HUES48 (cell line): ENCODE data around the gene CKB.

Experiments
- H3K27ac ChIP-seq: one replicate; pipeline ENCODE4 v1.7.0; 2013; ENCODE audit warnings: low read depth, low read length, inconsistent platforms
- H3K27me3 ChIP-seq: 2 replicates; pipeline ENCODE4 v1.6.1; 2013; ENCODE audit warnings: mild to moderate bottlenecking, low read length; ENCODE audit not compliant: control insufficient read depth, insufficient read depth
- H3K36me3 ChIP-seq: 2 replicates; pipeline ENCODE4 v1.6.1; 2013; ENCODE audit warnings: low read length; ENCODE audit not compliant: control insufficient read depth, insufficient read depth
- H3K4me1 ChIP-seq: 2 replicates; pipeline ENCODE4 v1.6.1; 2013; ENCODE audit warnings: mild to moderate bottlenecking, low read length; ENCODE audit not compliant: control insufficient read depth, insufficient read depth
- H3K4me3 ChIP-seq: 2 replicates; pipeline ENCODE4 v1.5.1; 2013; ENCODE audit warnings: mild to moderate bottlenecking, low read depth, low read length
- H3K9ac ChIP-seq: 2 replicates; pipeline ENCODE4 v1.6.1; 2013; ENCODE audit warnings: mild to moderate bottlenecking, low read depth, low read length, moderate library complexity
- H3K9me3 ChIP-seq: 2 replicates; pipeline ENCODE4 v1.6.1; 2013; ENCODE audit warnings: low read length; ENCODE audit not compliant: control insufficient read depth, insufficient read depth

The CKB gene

GRCh38 chr14:103488960-103489359, 33.7 kb downstream of the CKB start:
- Histone ChIP-seq H3K9me3 (no peaks in the 10 kb centered on the region), H3K4me1 (no peaks in the 10 kb centered on the region), H3K36me3 (peaks cover 62% of the 10 kb centered on the region), H3K4me3 (no peak overlapping the region), H3K27ac (no peak overlapping the region), H3K9ac (no peak overlapping the region), H3K27me3 (no peaks in the 10 kb centered on the region)

GRCh38 chr14:103488071-103488470, 34.6 kb downstream of the CKB start:
- H3K27ac ChIP-seq, result no peak overlapping the region
- no peaks in the 10 kb centered on the region for H3K9me3 ChIP-seq
- H3K4me1 ChIP-seq, result no peaks in the 10 kb centered on the region
- H3K9ac ChIP-seq, result no peak overlapping the region
- H3K36me3 ChIP-seq, result peaks cover 67% of the 10 kb centered on the region
- no peak overlapping the region for H3K4me3 ChIP-seq
- H3K27me3 ChIP-seq, result no peaks in the 10 kb centered on the region

- H3K27me3 ChIP-seq, result no peaks in the 10 kb centered on the region
- peaks cover 64% of the 10 kb centered on the region for H3K36me3 ChIP-seq
- no peak overlapping the region for H3K9ac ChIP-seq
Observed at GRCh38 chr14:103485504-103485903, 37.1 kb downstream of the CKB start.

GRCh38 chr14:103483600-103483999, 39.0 kb downstream of the CKB start:
- Histone ChIP-seq H3K9ac (no peak overlapping the region), H3K27ac (no peak overlapping the region), H3K27me3 (no peaks in the 10 kb centered on the region), H3K9me3 (no peaks in the 10 kb centered on the region), H3K4me3 (no peak overlapping the region), H3K4me1 (no peaks in the 10 kb centered on the region), H3K36me3 (peaks cover 57% of the 10 kb centered on the region)

More at GRCh38 chr14:103485504-103485903, 37.1 kb downstream of the CKB start:
- Histone ChIP-seq H3K9me3 (no peaks in the 10 kb centered on the region), H3K4me1 (no peaks in the 10 kb centered on the region), H3K4me3 (no peak overlapping the region), H3K27ac (no peak overlapping the region)

GRCh38 chr14:103480595-103480994, 42.0 kb downstream of the CKB start:
- Histone ChIP-seq H3K27ac (no peak overlapping the region), H3K4me1 (no peaks in the 10 kb centered on the region), H3K27me3 (no peaks in the 10 kb centered on the region), H3K4me3 (no peak overlapping the region), H3K9ac (no peak overlapping the region), H3K9me3 (no peaks in the 10 kb centered on the region), H3K36me3 (peaks cover 70% of the 10 kb centered on the region)

GRCh38 chr14:103476631-103477030, 46.0 kb downstream of the CKB start:
- Histone ChIP-seq H3K27me3 (no peaks in the 10 kb centered on the region), H3K27ac (no peak overlapping the region), H3K9ac (no peak overlapping the region), H3K9me3 (no peaks in the 10 kb centered on the region), H3K4me3 (no peak overlapping the region), H3K36me3 (peaks cover 65% of the 10 kb centered on the region), H3K4me1 (no peaks in the 10 kb centered on the region)

- Histone ChIP-seq H3K9me3 (no peaks in the 10 kb centered on the region), H3K9ac (no peak overlapping the region), H3K27ac (no peak overlapping the region), H3K27me3 (no peaks in the 10 kb centered on the region), H3K4me3 (no peak overlapping the region), H3K4me1 (no peaks in the 10 kb centered on the region), H3K36me3 (peaks cover 65% of the 10 kb centered on the region)
Observed at GRCh38 chr14:103476065-103476464, 46.6 kb downstream of the CKB start.

GRCh38 chr14:103474893-103475292, 47.7 kb downstream of the CKB start:
- Histone ChIP-seq H3K4me1 (no peaks in the 10 kb centered on the region), H3K36me3 (peaks cover 65% of the 10 kb centered on the region), H3K27me3 (no peaks in the 10 kb centered on the region), H3K9ac (no peak overlapping the region), H3K4me3 (no peak overlapping the region), H3K27ac (no peak overlapping the region), H3K9me3 (no peaks in the 10 kb centered on the region)

- Histone ChIP-seq H3K9me3 (no peaks in the 10 kb centered on the region), H3K4me3 (no peak overlapping the region), H3K9ac (no peak overlapping the region), H3K27me3 (no peaks in the 10 kb centered on the region), H3K27ac (no peak overlapping the region), H3K36me3 (peaks cover 74% of the 10 kb centered on the region), H3K4me1 (no peaks in the 10 kb centered on the region)
Observed at GRCh38 chr14:103472939-103473338, 49.7 kb downstream of the CKB start.
